Uterus (tissue), 4 donors: ENCODE results near the gene INPP5A. TPM values are rescaled to one million over a fixed set of nuclear protein-coding genes. Genes with fewer than 3 reads are reported as not detected.

Source experiments
- DNase-seq, 2 donors: peaks; one replicate each; pipeline ENCODE4 v3.0.0-alpha.2; 2019 to 2020
- H3K27ac ChIP-seq, 2 donors: fragments of 200-600 bp; sonication (generic); 1 replicate in 1 of 2; 2 replicates in 1 of 2; pipeline ENCODE4 v1.5.1; 2016 to 2018
- H3K27me3 ChIP-seq, 2 donors: fragments of 200-600 bp; sonication (generic); one replicate each; pipeline ENCODE4 v1.5.1; 2018 to 2019; ENCODE audit warnings: control low read depth in 1 of 2
- H3K36me3 ChIP-seq, 2 donors: fragments of 200-600 bp; sonication (generic); one replicate each; pipeline ENCODE4 v1.5.1; 2019; ENCODE audit warnings: control low read depth in 1 of 2
- H3K4me1 ChIP-seq, 2 donors: fragments of 200-600 bp; sonication (generic); one replicate each; pipeline ENCODE4 v1.5.1; 2018 to 2019; ENCODE audit warnings: control low read depth in 1 of 2
- H3K4me3 ChIP-seq, 2 donors: fragments of 200-600 bp; sonication (generic); 1 replicate in 1 of 2; 2 replicates in 1 of 2; pipeline ENCODE4 v1.5.1; 2018 to 2019; ENCODE audit warnings: mild to moderate bottlenecking in 1 of 2
- H3K9me3 ChIP-seq, 2 donors: fragments of 200-600 bp; sonication (generic); one replicate each; pipeline ENCODE4 v1.5.1; 2019; ENCODE audit warnings: control low read depth in 1 of 2
- CTCF ChIP-seq, 4 experiments: fragments of 200-600 bp in 2 of 4; fragments of 450-650 bp in 2 of 4; sonication (generic) in 2 of 4; IDR thresholded peaks; one replicate each; pipeline ENCODE4 v1.5.1; 2016 to 2019; ENCODE audit warnings: antibody characterized with exemption in 4 of 4, mild to moderate bottlenecking in 2 of 4, moderate library complexity in 1 of 4
- POLR2A ChIP-seq, 2 donors: fragments of 450-650 bp; IDR thresholded peaks; one replicate each; pipeline ENCODE4 v1.6.1; 2016; ENCODE audit warnings: antibody characterized with exemption in 2 of 2, mild to moderate bottlenecking in 1 of 2, moderate library complexity in 1 of 2
- intact Hi-C: fragments of 100-400 bp; cut with DNase I; formaldehyde crosslinking; loops from one replicate; pipeline ENCODE4 v1.15.1; 2023; ENCODE audit warnings: low total_unique reads
- total RNA-seq, 4 donors: library from RNA; depleted of rRNA in 3 of 4; stranded (reverse); fragments of >200 nt in 3 of 4; gene quantifications; one replicate each; pipeline versions ENCODE4 v1.1.0 to v1.2.4, GENCODE V29; 2014 to 2023
- donor health status: DM: yes; HTN: yes; CAD: no.

The INPP5A gene
- total RNA-seq, 4 donors from 2014 or later, result 22.5 to 160 (median 93.2) TPM

- H3K36me3 ChIP-seq, result no peaks in the 10 kb centered on the region
- H3K4me1 ChIP-seq, result peaks cover 0 to 3% of the 10 kb centered on the region in 2 donors
- H3K27ac ChIP-seq, result no peak overlapping the region
- intact Hi-C loops, result loop anchor here (10.0 kb wide), 1 partner anchor 263 kb away; no protein-coding TSS in a partner anchor
- no peaks in the 10 kb centered on the region for H3K9me3 ChIP-seq
- DNase-seq, result no peak
- H3K4me3 ChIP-seq, result no peak overlapping the region
- no peak for TF ChIP-seq CTCF (IDR thresholded peaks at IDR 0.05)
- TF ChIP-seq POLR2A (IDR thresholded peaks at IDR 0.05), result no peak
- no peaks in the 10 kb centered on the region for H3K27me3 ChIP-seq
Observed at GRCh38 chr10:132648072-132648850, 110.7 kb downstream of the INPP5A start.

- intact Hi-C loops, result loop anchor here (10.0 kb wide), 1 partner anchor 264 kb away; no protein-coding TSS in a partner anchor
Observed at GRCh38 chr10:132648851-132649528, 111.4 kb downstream of the INPP5A start.

GRCh38 chr10:132649651-132650360 lies 112.2 kb downstream of the INPP5A start:
- H3K4me1 ChIP-seq, result no peaks in the 10 kb centered on the region
- H3K4me3 ChIP-seq, result no peak overlapping the region
- no peaks in the 10 kb centered on the region for H3K27me3 ChIP-seq
- no peaks in the 10 kb centered on the region for H3K36me3 ChIP-seq
- H3K27ac ChIP-seq, result no peak overlapping the region
- intact Hi-C loops, result loop anchor here (10.0 kb wide), 1 partner anchor 265 kb away; no protein-coding TSS in a partner anchor
- DNase-seq, result no peak
- no peak for TF ChIP-seq CTCF (IDR thresholded peaks at IDR 0.05)
- TF ChIP-seq POLR2A (IDR thresholded peaks at IDR 0.05), result no peak
- no peaks in the 10 kb centered on the region for H3K9me3 ChIP-seq

More at GRCh38 chr10:132648851-132649528, 111.4 kb downstream of the INPP5A start:
- H3K36me3 ChIP-seq, result no peaks in the 10 kb centered on the region
- H3K27ac ChIP-seq, result no peak overlapping the region
- H3K9me3 ChIP-seq, result no peaks in the 10 kb centered on the region
- TF ChIP-seq CTCF (IDR thresholded peaks at IDR 0.05), result no peak
- TF ChIP-seq POLR2A (IDR thresholded peaks at IDR 0.05), result no peak
- DNase-seq, result no peak
- peaks cover 0 to 3% of the 10 kb centered on the region in 2 donors for H3K4me1 ChIP-seq
- no peaks in the 10 kb centered on the region for H3K27me3 ChIP-seq
- no peak overlapping the region for H3K4me3 ChIP-seq

- no peak overlapping the region for H3K4me3 ChIP-seq
- no peaks in the 10 kb centered on the region for H3K4me1 ChIP-seq
- TF ChIP-seq POLR2A (IDR thresholded peaks at IDR 0.05) (no peak), CTCF (IDR thresholded peaks at IDR 0.05) (no peak)
- no peaks in the 10 kb centered on the region for H3K9me3 ChIP-seq
- no peak overlapping the region for H3K27ac ChIP-seq
- no peaks in the 10 kb centered on the region for H3K36me3 ChIP-seq
- intact Hi-C loops, result no loop called here
- no peaks in the 10 kb centered on the region for H3K27me3 ChIP-seq
- DNase-seq, result no peak
Observed at GRCh38 chr10:132650611-132651250, 113.1 kb downstream of the INPP5A start.
